H1 (cell line): Measurements from ENCODE around the gene PSD. TPM values are rescaled to one million over a fixed set of nuclear protein-coding genes. Genes with fewer than 3 reads are reported as not detected.

Experiments
- KDM5A ChIP-seq: fragments of 200-600 bp; IDR thresholded peaks from 2 replicates; pipeline ENCODE4 v1.7.1; 2012; ENCODE audit warnings: mild to moderate bottlenecking, low read length, inconsistent platforms, mixed read lengths
- PHF8 ChIP-seq: fragments of 200-600 bp; sonication (generic); conservative IDR thresholded peaks from 2 replicates; pipeline ENCODE4 v1.7.1; 2012; ENCODE audit warnings: low read depth, mild to moderate bottlenecking, inconsistent platforms, low read length, moderate library complexity
- POLR2AphosphoS5 ChIP-seq: IDR thresholded peaks from 2 replicates; pipeline ENCODE4 v1.6.1; 2011; ENCODE audit warnings: low read depth, low read length
- polyA plus RNA-seq, 7 experiments: library from polyadenylated mRNA; depleted of rRNA in 3 of 7; stranded (reverse) in 5 of 7; unstranded in 2 of 7; fragments of >200 nt in 5 of 7; fragments of 200-250 nt in 2 of 7; gene quantifications; 1 replicate in 5 of 7; 2 replicates in 1 of 7; 4 replicates in 1 of 7; pipeline versions ENCODE4 v1.2.1 to v1.2.3, GENCODE V29; 2011 to 2013; ENCODE audit warnings: missing spikeins in 2 of 7, mixed read lengths in 2 of 7
- total RNA-seq: library from RNA; stranded (reverse); fragmentation: NEBNext Ultra II Directional; extraction: Animal tissue kit (Norgen Biotek cat#: 25700); gene quantifications from 2 replicates; pipeline ENCODE4 v1.2.1, GENCODE V29; 2021

Gene PSD
- total and polyA plus RNA-seq, 2 of the 8 experiments (the other 6 are each of a cell fraction or from before 2014, with no cell fraction given), result 5.4 to 6.0 TPM

- TF ChIP-seq POLR2AphosphoS5, result no peak
- no peak for TF ChIP-seq PHF8
- no peak for TF ChIP-seq KDM5A
Observed at GRCh38 chr10:102384053-102384452, 34.5 kb downstream of the PSD start (continued).
